ENCODE measurements around the gene GPC4. TPM values are rescaled to one million over a fixed set of nuclear protein-coding genes. Genes with fewer than 3 reads are reported as not detected.

GPC4 gene
- 1.2 TPM for total RNA-seq

DNA sequence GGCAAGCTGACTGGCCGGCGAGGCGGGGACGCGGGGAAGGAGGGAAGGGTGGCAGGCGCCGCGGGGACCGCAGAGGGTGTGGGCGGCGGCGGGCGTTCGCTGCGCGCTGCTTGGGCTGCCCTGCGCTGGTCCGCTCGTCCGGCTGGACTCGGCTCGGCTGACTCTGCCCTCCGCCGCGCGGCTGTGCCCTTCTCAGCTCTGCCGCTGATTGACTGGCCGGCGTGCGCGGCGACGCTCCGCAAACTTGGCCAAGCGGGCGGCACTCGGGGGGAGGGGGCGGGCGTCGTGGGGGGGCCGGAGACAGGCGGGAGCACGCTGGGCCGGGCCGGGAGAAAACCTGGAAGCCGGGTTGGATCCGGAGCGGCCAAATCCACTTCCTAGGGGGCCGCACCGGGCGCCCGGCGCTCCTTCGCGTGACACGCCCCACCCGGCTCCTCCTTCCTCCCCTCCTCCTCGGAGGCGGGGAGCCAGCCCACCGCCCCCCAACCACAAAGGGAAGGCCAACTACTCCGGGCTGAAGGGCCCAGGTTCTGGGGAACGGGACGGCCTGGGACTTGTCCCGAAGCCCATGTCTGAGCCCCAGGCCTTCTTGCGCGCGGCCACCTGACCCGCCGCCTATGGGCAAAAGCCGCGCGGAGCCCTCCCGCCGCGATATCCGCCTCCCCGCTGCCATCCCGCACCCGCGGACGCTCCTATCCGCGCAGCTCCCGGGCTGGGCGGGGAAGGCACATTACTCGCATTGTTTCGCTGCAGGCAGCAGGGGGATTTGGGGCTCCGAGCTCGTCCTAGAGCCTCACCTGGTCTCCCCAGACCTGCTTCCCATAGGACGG is at the start of gene GPC4:
GPC4 (minus strand) TSS at position 214 of the 830 bp plus-strand sequence. CDS start 524 bp downstream, outside the sequence.
- FAIRE-seq (no peak), DNase-seq (ENCODE audit: low spot score in 2 of 2) (peak; percentile 54 to 71)

DNA sequence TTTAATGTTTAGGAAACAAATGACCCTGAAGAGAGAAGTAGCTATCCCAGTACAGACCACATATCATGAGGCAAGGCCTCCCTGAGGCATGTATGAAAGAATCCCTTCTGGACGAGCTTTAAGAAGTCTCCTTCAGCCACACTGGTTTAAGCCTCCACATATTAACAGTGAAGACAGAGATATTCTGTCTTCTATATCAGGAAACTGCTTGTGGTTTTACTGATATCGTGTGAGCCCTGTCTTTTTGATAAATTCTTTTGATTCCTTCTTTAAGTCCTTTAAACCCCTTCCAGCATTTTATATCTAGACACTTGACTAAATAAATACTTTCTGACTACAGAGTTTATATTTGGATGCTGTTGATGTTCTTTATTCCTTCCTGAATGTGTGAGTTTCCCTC is 45.9 kb upstream of the GPC4 start:
- FAIRE-seq: no peak

DNA sequence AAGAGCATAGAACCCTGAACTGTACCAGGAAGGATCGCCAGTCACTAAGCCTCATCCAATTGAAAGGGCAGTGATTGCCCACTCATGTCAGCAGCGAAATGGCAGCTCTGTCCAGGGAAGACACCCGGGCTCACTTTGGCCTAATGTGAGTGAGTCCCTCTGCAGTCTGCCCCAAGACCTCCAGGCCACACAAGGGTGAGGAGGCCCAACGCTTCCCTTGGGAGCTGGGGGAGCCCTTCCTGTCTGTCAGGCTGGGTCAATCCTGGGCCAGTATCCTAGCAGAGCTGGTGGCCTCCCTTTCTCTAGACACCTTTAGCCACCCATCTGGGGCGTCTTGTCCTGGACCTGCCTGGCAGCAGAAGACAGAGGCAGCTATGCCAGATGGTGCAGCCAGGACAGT is 39.6 kb upstream of the GPC4 start:
- no peak for DNase-seq (ENCODE audit: low spot score in 2 of 2)
- no peak for FAIRE-seq

More for the DNA sequence above, 45.9 kb upstream of the GPC4 start:
- no peak for DNase-seq (ENCODE audit: low spot score in 2 of 2)

DNA sequence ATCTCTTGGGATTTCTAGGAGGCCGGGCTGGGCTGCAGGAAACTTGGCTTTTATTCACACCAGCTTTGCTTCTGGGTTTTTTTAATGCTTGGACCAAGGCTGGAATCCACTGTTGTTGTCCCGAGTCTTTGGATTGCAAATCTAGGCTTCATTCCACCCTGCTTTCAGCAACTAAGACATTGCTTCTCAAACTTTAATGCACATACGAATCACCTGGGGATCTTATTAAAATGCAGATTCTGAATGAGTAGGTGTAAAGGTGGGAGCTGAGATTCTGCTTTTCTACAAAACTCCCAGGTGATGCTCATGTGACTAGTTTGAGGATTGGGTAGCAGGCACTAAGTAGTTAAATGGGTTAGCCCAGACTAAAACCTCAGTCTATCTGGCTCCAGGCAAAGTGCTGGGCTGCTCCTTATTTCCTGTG is 39.2 kb upstream of the GPC4 start:
- no peak for DNase-seq (ENCODE audit: low spot score in 2 of 2)
- no peak for FAIRE-seq

DNA sequence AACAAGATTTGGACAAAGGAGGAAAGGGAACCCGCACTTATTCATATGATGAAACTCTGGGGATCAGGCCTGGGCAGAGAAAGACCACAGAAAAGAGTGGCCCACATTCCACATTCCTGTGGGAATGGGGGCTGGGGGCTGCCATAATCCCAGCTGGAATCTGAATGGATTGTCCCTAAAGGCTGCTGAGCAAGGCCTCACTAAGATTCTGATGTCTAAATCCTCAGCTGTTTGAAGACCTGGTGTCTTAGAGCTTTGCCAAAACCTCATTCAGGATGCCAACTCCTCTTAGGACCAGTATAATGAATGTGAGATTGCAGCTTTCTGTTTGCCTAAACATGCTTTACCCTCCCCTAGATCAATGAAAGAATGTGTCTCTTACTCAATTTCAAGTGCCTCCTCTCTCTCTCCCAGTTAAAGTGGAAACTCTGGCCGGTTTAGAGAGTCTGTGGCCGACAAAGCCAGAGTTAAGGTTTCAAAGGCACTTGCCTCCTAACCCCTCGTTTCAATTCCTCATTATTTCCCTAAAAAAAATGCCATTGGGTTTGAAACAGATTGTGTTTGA is 33.3 kb upstream of the GPC4 start:
- no peak for FAIRE-seq

DNA sequence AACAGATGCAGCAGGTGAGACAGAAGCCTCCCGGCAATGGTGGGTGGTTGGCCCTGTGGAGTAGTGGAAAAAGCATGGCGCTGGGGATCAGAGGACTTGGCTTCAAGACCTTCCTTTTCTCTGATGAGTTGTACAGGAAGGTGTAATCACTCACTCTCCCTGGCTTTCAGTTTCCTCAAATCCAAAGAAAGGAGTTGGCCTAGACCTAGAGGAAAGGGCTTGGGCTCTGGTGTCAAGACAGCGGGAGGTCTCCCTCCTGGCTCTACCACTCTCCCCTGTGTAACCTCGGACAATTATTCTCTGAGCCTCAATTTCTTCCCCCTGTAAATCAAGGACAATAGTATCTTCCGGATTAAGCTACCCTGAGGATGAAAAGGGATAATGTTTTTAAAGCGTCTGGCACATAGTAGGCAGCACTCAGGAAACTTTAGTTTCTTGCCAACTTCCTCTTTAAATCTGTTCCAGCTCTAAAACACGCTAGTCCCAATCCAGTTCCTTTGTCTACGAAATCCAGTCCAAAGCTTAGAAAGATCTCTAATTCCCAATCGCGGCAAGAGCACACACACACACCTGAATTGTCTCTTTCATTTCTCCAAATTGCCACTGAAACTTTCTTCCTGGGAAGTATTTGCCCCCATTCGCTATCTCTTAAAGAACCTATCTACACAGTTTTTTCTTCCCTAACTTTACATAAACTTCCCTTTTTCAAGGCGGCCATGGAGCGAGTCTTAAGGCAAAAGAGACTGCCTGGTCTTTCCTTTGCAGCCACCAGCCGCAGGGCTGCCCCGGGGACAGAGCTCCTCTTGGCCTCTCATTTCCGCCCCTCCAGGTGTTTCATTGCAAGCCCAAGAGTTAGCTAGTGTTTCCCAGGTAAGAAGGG is 29.9 kb upstream of the GPC4 start:
- DNase-seq (ENCODE audit: low spot score in 2 of 2) (no peak), FAIRE-seq (no peak)

More for the DNA sequence above, 33.3 kb upstream of the GPC4 start:
- DNase-seq (ENCODE audit: low spot score in 2 of 2): no peak

DNA sequence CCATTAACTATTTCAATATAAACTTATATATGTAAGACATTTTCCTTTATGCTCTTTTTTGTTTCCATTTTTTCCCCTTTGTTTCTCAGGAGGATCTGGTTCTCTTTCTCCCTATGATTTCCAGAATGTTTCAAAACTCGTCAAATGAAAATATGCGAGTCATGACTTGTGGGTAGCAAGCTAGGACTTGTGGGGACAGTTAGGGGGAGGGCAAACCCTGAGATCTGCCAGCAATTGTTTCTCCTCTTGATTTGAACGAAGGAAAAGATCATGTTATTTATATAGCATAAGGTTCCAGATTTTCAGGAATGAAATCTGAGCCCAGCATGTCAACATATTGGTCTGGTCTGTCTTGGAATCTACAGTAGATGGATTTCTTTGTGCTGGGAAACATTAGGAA is 28.9 kb upstream of the GPC4 start:
- DNase-seq (ENCODE audit: low spot score in 2 of 2) (no peak), FAIRE-seq (no peak)

DNA sequence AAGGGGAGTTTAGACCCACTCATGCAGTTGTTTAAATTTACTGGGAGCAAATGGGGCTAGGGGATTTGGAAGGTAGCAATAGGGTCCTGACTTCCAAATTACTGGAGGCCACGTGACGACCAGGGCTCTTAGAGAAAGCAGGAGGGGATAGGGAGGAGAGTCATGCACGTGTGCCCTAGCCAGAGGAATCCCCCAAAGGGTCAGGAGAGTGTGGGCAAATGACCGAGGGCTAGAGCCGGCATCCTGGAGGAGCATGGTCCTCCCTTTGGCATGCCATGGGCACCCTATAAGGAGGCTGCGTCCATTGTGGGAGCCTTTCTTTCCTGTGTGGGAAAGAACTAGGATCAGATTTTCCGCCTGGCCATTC is 25.5 kb upstream of the GPC4 start:
- FAIRE-seq (no peak), DNase-seq (ENCODE audit: low spot score in 2 of 2) (no peak)

DNA sequence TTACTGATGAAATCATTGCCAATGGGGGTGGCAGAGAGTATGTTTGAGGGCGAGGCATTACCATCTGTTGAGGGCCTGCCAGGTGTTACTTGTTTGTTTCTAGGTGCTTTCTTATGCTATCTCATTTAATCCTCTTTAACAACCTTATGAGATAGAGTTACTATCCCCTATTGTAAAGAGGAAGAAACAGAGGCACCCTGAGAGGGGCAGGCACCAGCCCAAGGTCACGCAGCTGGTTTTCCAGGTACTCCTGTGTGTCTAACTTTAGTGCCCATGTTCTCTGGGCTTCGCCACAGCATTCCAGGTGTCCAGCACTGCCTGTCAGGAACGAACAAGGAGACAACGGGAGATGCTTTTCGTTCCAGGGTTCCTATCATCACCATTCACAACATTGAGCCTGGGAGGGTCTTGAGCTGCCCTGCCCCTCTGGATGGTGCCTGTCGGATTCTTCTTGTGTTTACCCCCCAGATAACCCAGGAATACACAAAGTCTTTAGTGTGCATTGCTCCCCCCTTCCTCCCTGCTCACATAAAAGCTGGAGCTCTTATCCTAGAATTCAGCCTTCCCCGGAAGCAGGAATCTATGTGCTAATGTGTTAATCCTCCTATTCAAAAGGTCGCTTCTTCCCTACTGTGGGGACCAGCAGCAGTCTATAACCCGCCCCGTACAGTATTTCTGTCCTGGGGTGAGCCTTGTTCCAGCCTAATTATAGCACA is 24.9 kb upstream of the GPC4 start:
- no peak for FAIRE-seq
- no peak for DNase-seq (ENCODE audit: low spot score in 2 of 2)

DNA sequence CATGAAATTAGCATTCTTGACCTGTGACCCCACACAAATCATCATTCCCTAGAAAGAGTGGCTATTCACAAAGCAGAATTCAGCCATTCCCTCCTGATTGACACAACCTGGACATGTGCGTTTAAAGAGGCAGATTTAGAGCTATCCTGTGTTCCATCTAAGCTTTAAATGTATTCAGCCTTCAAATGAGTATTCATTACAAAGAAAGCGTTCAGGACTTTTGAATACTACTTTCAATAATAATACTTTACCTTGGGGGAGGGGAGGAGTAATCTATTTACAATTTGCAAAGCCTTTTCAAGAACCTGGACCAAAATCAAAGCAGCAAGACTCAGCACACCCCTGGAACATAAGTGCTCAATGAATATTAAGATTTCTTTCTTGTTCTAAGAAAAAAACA is 22.5 kb upstream of the GPC4 start:
- FAIRE-seq (no peak), DNase-seq (ENCODE audit: low spot score in 2 of 2) (no peak)

DNA sequence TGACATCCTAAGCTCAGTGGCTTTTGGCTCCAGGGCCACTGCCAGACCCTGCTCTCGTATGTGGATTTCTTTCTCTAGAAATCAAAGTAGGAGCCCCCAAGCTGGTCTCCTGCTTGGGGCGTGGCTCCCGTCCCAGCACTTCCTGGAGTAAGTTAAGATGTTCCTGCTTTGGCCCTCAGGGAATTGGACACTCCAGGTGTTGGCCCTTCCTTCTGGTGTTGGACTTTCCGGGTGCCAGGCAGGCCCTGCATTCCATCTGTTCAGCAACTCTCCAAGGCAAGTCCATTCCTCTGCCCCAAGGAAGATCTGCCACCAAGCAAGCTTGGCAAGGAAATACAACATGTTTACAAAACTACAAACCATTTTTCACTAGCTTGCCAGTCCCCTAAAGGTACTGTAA is 22.1 kb upstream of the GPC4 start:
- DNase-seq (ENCODE audit: low spot score in 2 of 2) (no peak), FAIRE-seq (no peak)

DNA sequence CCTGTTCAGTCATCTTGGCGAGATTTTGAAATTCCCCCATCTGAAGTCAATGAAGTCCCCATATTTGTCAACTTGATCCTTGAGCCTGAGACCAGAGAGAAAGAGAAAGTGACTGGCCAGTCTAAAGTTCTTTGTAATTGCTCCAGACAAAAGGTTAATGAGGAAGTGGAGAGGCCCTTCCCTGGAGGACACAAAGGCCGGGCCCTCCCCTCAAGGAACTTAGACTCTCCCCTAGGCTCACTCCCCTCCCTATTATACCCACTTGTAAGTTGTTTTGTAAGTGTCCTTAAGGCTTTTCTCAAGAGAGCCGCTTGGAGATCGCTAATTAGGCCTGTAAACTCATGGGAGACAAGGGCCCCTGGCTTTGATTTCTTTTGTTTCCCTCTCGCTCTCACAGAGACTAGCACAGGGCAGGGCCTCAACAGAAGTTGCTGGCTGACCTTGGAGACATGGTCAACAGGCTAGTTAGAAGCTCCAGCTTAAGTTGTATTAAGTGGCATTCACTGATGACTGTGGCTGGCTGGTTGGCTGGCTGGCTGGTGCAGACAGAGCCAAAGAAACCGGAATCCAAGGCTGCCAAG is 20.3 kb upstream of the GPC4 start:
- DNase-seq (ENCODE audit: low spot score in 2 of 2): no peak
- no peak for FAIRE-seq

DNA sequence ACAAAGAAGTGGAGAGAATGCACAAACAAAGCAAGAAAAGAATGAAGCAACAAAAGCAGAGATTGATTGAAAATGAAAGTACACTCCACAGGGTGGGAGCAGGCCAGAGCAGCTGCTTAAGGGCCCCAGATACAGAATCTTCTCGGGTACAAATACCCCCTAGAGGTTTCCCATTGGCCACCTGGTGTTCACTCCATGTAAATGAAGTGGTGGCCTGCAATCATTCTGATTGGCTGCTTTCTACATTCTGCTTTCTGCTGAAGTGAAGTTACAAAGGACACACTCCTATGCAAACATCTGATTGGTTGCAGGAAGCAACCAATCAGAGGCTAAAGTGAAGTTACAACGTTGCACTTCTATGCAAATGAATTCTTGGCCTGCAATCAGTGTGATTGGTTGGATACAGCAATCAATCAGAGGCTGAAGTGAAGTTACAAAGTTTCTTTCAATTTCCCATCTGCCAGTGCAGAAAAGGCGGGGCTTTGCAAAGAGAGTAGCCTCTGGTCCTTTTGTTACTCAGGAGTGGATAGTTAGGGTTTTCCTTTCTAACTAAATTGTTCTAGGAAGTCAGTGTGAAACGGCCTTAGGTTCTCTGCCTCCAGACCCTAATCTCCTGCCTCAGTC is 19.0 kb upstream of the GPC4 start:
- no peak for DNase-seq (ENCODE audit: low spot score in 2 of 2)
- FAIRE-seq: no peak

DNA sequence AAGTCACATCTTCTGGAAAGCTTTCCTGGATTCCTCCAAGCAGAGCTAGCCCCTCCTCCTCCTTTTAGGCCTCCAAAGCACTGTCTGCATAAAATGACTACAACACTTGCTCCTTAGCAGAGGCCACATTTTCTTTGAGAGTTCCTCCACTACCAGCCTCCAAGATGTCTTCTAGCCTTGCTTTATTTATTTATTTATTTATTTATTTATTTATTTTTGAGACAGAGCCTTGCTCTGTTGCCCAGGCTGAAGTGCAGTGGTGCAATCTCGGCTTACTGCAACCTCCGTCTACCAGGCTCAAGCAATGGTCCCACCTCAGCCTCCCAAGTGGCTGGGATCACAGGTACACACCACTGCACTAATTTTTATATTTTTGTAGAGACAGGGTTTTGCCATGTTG is 4.6 kb upstream of the GPC4 start:
- FAIRE-seq (no peak), DNase-seq (ENCODE audit: low spot score in 2 of 2) (no peak)

DNA sequence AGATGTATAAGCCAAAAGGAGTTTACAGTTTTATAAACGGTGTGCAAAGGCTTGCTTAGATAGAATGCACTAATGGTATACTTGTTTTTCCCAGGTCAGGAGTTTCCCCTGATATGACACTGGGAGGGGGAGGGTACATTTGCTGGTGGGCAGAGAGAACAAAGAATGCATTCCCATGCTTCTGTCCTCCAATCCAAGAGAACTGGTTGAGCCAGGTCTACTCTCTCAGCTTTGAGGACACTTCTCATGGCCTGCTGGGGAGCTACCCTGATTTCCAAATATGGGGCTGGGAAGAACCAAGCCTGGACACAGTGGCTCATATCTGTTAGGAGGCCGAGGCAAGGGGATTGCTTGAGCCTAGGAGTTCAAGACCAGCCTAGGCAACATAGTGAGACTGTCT is 3.3 kb upstream of the GPC4 start:
- DNase-seq (ENCODE audit: low spot score in 2 of 2) (no peak), FAIRE-seq (no peak)

DNA sequence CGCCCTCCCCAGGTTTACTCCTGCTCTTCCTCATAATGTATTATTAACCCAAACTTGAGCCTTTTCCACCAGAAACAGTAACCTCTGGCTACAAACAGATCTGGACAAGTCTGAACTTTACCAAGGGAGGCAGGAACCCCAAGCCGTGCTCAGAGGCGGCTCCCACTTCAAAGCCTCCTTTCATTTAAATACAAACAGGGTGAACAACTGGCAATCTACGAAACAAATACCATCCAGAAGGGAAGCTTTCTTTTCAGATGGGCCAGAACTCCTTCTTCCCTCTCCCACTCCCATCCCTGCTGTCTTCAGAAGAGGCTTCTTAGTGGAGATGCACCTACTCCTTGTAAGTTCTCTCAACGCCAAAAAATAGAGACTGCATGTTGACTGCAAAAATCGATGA is 2.1 kb upstream of the GPC4 start:
- DNase-seq (ENCODE audit: low spot score in 2 of 2) (no peak), FAIRE-seq (no peak)

DNA sequence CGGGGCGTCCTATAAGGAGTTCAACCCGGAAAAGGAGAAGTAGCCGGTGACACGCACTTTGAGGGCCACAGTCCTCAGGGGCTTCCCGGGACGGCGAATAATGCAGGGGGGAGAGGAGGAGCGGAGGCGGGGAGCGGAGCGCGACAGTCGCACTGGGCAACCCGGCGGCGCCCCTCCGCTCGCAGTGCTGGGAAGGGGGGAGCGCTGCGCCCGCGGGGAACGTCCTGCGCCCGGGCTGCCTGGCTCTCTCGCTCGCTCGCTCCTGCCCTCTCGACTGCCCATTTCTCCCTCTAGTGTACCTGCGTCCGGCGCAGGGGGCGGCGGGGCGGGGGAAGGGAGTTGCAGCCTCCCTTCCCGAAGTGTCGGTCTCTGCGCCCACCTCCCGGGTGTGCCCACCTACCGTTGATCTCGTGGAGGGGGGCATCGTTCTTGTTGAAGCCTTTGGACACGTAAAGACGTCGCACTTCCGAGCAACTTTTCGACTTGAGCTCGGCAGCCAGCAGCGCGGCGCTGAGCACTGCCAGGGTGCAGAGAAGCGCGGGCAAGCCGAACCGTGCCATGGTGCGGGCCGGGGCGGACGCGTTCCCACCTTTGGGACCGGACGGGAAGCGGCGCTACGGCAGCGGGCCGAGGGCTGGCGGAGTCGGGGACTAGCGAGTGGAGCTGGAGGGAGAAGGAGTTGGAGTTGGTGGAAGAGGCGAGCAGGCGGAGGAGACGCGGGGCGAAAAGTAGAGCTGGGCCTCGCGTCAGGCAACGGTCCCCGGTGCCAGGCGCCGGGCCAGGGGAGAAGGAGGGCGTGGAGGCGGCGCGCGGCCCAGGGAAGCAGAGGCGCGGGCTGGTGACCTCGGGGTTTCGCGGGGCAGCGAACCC is 648 bp downstream of the GPC4 start:
- DNase-seq (ENCODE audit: low spot score in 2 of 2) (no peak), FAIRE-seq (no peak)

DNA sequence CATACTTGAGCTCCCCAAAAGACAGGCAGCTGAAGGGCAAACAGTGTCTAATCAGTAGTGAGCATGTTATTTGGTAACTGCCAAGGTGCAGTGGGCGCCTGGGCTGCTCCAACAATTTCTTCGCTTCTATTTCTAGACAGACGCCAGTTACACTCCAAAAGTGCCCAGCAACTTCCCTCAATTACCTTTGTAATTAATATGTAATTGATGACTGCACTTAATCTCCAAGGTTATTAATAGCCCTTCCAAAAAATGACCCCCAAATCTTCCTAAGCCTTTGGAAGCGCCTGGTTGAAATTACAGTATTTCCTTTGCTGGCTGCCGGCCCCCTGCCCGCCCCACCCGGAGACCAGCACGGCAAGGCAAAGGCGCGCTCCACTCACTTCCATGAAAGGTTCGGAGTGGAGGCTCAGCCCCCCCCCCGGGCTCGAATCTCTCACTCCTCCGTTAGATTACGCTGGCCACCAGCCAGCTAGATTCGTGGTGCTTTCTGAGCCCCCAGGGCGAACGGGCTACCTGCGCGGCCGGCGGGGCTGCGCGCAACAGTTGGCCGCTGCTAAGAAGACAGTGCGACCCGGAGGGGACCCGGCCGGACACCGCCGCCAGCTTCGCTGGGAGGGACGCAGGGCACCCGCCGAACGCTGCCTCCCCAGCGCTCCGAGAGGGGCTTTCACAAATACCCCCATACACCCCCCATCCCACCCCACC is 1.9 kb downstream of the GPC4 start:
- FAIRE-seq: no peak
- DNase-seq (ENCODE audit: low spot score in 2 of 2): no peak

All from frontal cortex (tissue), 4 donors.